BJ (cell line): ENCODE measurements around the gene STARD7. TPM values are rescaled to one million over a fixed set of nuclear protein-coding genes. Genes with fewer than 3 reads are reported as not detected.

Source experiments
- CTCF ChIA-PET: fragments of 350-600 bp; formaldehyde crosslinking; extraction: SDS; loops from one replicate; lab custom pipeline; 2021; ENCODE audit warnings: antibody characterized with exemption, inconsistent platforms; lab: Yijun Ruan, JAX
- POLR2A ChIA-PET: fragments of 300-600 bp; sonication (Branson Sonifier 250); formaldehyde crosslinking; extraction: SDS; loops from one replicate; lab custom pipeline; 2021; ENCODE audit warnings: antibody characterized with exemption; lab: Charles Lee
- DNase-seq: peaks from one replicate; pipeline ENCODE4 v3.0.0-alpha.2; 2011; ENCODE audit warnings: low read depth
- H3K27me3 ChIP-seq: 2 replicates; pipeline ENCODE4 v1.6.0; 2011; ENCODE audit warnings: low read length; ENCODE audit not compliant: control insufficient read depth, insufficient read depth
- H3K36me3 ChIP-seq: 2 replicates; pipeline ENCODE4 v1.5.1; 2011; ENCODE audit warnings: low read length; ENCODE audit not compliant: control insufficient read depth, insufficient read depth
- H3K4me3 ChIP-seq: 2 replicates; pipeline ENCODE4 v1.5.1; 2011; ENCODE audit warnings: low read depth, mild to moderate bottlenecking, control low read depth, low read length
- polyA plus RNA-seq: library from polyadenylated mRNA; depleted of rRNA; stranded (reverse); fragments of >200 nt; gene quantifications from 2 replicates; pipeline ENCODE4 v1.2.3, GENCODE V29; 2011; rRNA removed
- TF ChIP-seq, protein P1 (sequence below): IDR thresholded peaks from 2 replicates; pipeline ENCODE4 v1.5.1; 2011; ENCODE audit warnings: low read depth, mild to moderate bottlenecking, control low read depth, inconsistent platforms, low read length, moderate library complexity; ENCODE audit not compliant: insufficient read depth

STARD7 gene
- polyA plus RNA-seq, 1 experiment = 56.1 TPM

DNA sequence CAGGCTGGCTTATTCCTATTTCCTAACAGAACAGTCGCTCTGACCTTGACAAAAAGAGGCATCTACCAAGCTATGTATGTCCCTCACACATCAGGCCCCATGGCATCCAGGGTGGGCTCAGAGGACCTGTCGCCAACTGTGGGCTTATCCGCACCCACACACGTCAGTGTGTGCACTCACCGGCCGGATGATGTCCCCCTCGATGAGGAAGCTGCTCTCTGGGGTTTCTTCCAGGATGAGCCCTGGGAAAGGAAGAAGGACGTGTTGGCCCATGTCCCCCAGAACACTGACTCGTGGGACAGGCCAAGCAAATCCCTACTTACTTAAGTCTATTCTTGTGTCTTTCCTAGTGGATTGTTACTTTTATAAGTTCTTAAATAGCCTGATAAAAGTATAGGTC, 73.5 kb downstream of the STARD7 start:
- ChIA-PET POLR2A (no interaction called here), CTCF (interaction anchor here (0.8 to 8.8 kb wide), 2 partner anchors 39 to 272 kb away, joined by 3 to 121 read pairs; no protein-coding TSS in a partner anchor)
- no peak overlapping the region for H3K4me3 ChIP-seq
- H3K27me3 ChIP-seq = peaks cover 4% of the 10 kb centered on the region
- TF ChIP-seq, protein P1, sequence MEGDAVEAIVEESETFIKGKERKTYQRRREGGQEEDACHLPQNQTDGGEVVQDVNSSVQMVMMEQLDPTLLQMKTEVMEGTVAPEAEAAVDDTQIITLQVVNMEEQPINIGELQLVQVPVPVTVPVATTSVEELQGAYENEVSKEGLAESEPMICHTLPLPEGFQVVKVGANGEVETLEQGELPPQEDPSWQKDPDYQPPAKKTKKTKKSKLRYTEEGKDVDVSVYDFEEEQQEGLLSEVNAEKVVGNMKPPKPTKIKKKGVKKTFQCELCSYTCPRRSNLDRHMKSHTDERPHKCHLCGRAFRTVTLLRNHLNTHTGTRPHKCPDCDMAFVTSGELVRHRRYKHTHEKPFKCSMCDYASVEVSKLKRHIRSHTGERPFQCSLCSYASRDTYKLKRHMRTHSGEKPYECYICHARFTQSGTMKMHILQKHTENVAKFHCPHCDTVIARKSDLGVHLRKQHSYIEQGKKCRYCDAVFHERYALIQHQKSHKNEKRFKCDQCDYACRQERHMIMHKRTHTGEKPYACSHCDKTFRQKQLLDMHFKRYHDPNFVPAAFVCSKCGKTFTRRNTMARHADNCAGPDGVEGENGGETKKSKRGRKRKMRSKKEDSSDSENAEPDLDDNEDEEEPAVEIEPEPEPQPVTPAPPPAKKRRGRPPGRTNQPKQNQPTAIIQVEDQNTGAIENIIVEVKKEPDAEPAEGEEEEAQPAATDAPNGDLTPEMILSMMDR = no peak
- H3K36me3 ChIP-seq = no peaks in the 10 kb centered on the region
- no peak for DNase-seq

Other genes starting within 250 kb of the STARD7 start
- gene ANKRD36C, start 217.0 kb downstream of the STARD7 start, polyA plus RNA-seq = 2.5 and 4.5 TPM in 2 replicates
- gene GPAT2, start 173.9 kb downstream of the STARD7 start, polyA plus RNA-seq = 4.9 and 9.5 TPM in 2 replicates
- not detected in 2 replicates for gene ADRA2B, start 92.3 kb downstream of the STARD7 start, polyA plus RNA-seq
- gene ASTL, start 70.3 kb downstream of the STARD7 start, polyA plus RNA-seq = not detected in 2 replicates
- 0.82 and 2.2 TPM in 2 replicates for gene DUSP2, start 63.4 kb downstream of the STARD7 start, polyA plus RNA-seq
- 56.2 and 115 TPM in 2 replicates for gene TMEM127, start 57.2 kb upstream of the STARD7 start, polyA plus RNA-seq
- 76.5 and 90.0 TPM in 2 replicates for gene CIAO1, start 57.4 kb upstream of the STARD7 start, polyA plus RNA-seq
- gene SNRNP200, start 96.7 kb upstream of the STARD7 start, polyA plus RNA-seq = 83.2 and 111 TPM in 2 replicates
- 0.52 and 0.59 TPM in 2 replicates for gene ITPRIPL1, start 116.5 kb upstream of the STARD7 start, polyA plus RNA-seq
- gene NCAPH, start 126.9 kb upstream of the STARD7 start, polyA plus RNA-seq = 13.7 and 16.9 TPM in 2 replicates